K562 (cell line): ENCODE measurements around the gene TMEM87A. TPM values are rescaled to one million over a fixed set of nuclear protein-coding genes. Genes with fewer than 3 reads are reported as not detected.

Source experiments
- CHAMP1 ChIP-seq: fragments of 450-650 bp; IDR thresholded peaks from 2 replicates; pipeline ENCODE4 v1.6.1; 2016; ENCODE audit warnings: mild to moderate bottlenecking
- ETV6 ChIP-seq, 3 experiments: fragments of 150-350 bp in 1 of 3; sonication (generic) in 1 of 3; formaldehyde crosslinking in 1 of 3; IDR thresholded peaks; 2 replicates each; pipeline versions ENCODE4 v1.6.1 to v1.8.0; 2014 to 2022; ENCODE audit warnings: borderline replicate concordance in 2 of 3, low read depth in 2 of 3, antibody characterized with exemption in 1 of 3, low read length in 1 of 3, mild to moderate bottlenecking in 1 of 3, missing genetic modification reagents in 1 of 3
- FOXK1 ChIP-seq: sonication (generic); formaldehyde crosslinking; IDR thresholded peaks from 2 replicates; pipeline ENCODE4 v1.8.0; 2022; ENCODE audit warnings: missing genetic modification reagents, mild to moderate bottlenecking, borderline replicate concordance
- FOXP1 ChIP-seq: sonication (generic); formaldehyde crosslinking; IDR thresholded peaks from 2 replicates; pipeline ENCODE4 v1.8.0; 2022; ENCODE audit warnings: mild to moderate bottlenecking, missing genetic modification reagents
- GABPA ChIP-seq: fragments of 200-800 bp; sonication (Bioruptor generic); conservative IDR thresholded peaks from 2 replicates; pipeline ENCODE4 v1.6.1; 2016; ENCODE audit warnings: low read depth, missing genetic modification characterization, missing compliant biosample characterization
- GABPB1 ChIP-seq: sonication (generic); formaldehyde crosslinking; IDR thresholded peaks from 2 replicates; pipeline ENCODE4 v1.8.0; 2022; ENCODE audit warnings: mild to moderate bottlenecking, missing genetic modification reagents
- GTF3C2 ChIP-seq: IDR thresholded peaks from 3 replicates; pipeline ENCODE4 v1.6.1; 2011; ENCODE audit warnings: borderline replicate concordance, mild to moderate bottlenecking, moderate library complexity; ENCODE audit not compliant: insufficient read length; ENCODE audit errors: extremely low read depth
- IRF1 ChIP-seq: sonication (generic); formaldehyde crosslinking; IDR thresholded peaks from 2 replicates; pipeline ENCODE4 v1.8.0; 2022; ENCODE audit warnings: missing genetic modification reagents, mild to moderate bottlenecking, borderline replicate concordance
- MCM5 ChIP-seq: fragments of 450-650 bp; IDR thresholded peaks from 2 replicates; pipeline ENCODE4 v1.6.1; 2016; ENCODE audit warnings: low read depth
- MYNN ChIP-seq, 2 experiments: sonication (generic); formaldehyde crosslinking in 1 of 2; IDR thresholded peaks; 2 replicates each; pipeline versions ENCODE4 v1.5.0 to v1.6.1; 2016 to 2020; ENCODE audit warnings: antibody characterized with exemption in 1 of 2, missing genetic modification reagents in 1 of 2
- NR1H2 ChIP-seq: sonication (generic); formaldehyde crosslinking; IDR thresholded peaks from 2 replicates; pipeline ENCODE4 v1.4.0; 2020; ENCODE audit warnings: mild to moderate bottlenecking, missing genetic modification reagents
- POLR3G ChIP-seq: IDR thresholded peaks from 2 replicates; pipeline ENCODE4 v1.6.1; 2011; ENCODE audit not compliant: insufficient read length, insufficient replicate concordance; ENCODE audit errors: extremely low read depth
- RBM25 ChIP-seq: fragments of 200-400 bp; formaldehyde crosslinking; IDR thresholded peaks from 2 replicates; pipeline ENCODE4 v1.6.1; 2018; ENCODE audit warnings: low read length, low read depth, moderate library complexity; ENCODE audit not compliant: severe bottlenecking
- SOX6 ChIP-seq: fragments of 450-650 bp; IDR thresholded peaks from 2 replicates; pipeline ENCODE4 v1.6.1; 2014; ENCODE audit warnings: mild to moderate bottlenecking
- SRF ChIP-seq, 2 experiments: fragments of 250-450, 450-650 bp in 1 of 2; sonication (Bioruptor Pico) in 1 of 2; sonication (generic) in 1 of 2; formaldehyde crosslinking; IDR thresholded peaks; 2 replicates each; pipeline versions ENCODE4 v1.5.0 to v1.5.1; 2020 to 2022; ENCODE audit warnings: mild to moderate bottlenecking in 1 of 2, missing genetic modification reagents in 1 of 2
- ZNF121 ChIP-seq: sonication (generic); formaldehyde crosslinking; conservative IDR thresholded peaks from 2 replicates; pipeline ENCODE4 v1.8.0; 2022; ENCODE audit warnings: missing genetic modification reagents
- ZNF212 ChIP-seq: fragments of 450-650 bp; formaldehyde crosslinking; IDR thresholded peaks from 2 replicates; pipeline ENCODE4 v1.4.0; 2020; ENCODE audit warnings: mild to moderate bottlenecking
- ZNF263 ChIP-seq: sonication (generic); formaldehyde crosslinking; IDR thresholded peaks from 2 replicates; pipeline ENCODE4 v1.8.0; 2022; ENCODE audit warnings: mild to moderate bottlenecking, missing genetic modification reagents, borderline replicate concordance
- polyA plus RNA-seq, 8 experiments: library from polyadenylated mRNA; depleted of rRNA in 4 of 8; stranded (reverse) in 5 of 8; unstranded in 3 of 8; fragments of >200 nt; fragmentation: Nextera tagmentation in 2 of 8; fragmentation: Illumina TruSeq in 1 of 8; extraction: Ambion mirVana in 2 of 8; extraction: Trizol in 1 of 8; gene quantifications; 2 replicates each; pipeline versions ENCODE4 v1.2.1 to v1.2.3, GENCODE V29; 2011 to 2014; ENCODE audit warnings: inconsistent platforms in 1 of 8, missing spikeins in 1 of 8
- total RNA-seq, 7 experiments: library from RNA; depleted of rRNA in 6 of 7; stranded (reverse); fragments of >200 nt in 6 of 7; fragmentation: Illumina TruSeq in 2 of 7; extraction: Trizol in 2 of 7; gene quantifications; 2 replicates each; pipeline versions ENCODE4 v1.2.1 to v1.2.3, GENCODE V29; 2011 to 2021; ENCODE audit warnings: low replicate concordance in 1 of 7

The TMEM87A gene
- total and polyA plus RNA-seq, 9 of the 15 experiments (the other 6 are each of a cell fraction or from before 2014, with no cell fraction given), result 16.6 to 43.3 (median 29.6) TPM

- TF ChIP-seq CHAMP1 (0 out of 2 replicates have a peak, but pooled peaks have one; percentile 29), SRF (CRISPR knock-in tag; IDR thresholded peaks at IDR 0.05) (peak in 1 of 2 experiments; percentile 87; a peak in 1 of 4 replicates), GABPA (tag) (peak; percentile 96), ZNF121 (CRISPR knock-in tag) (no peak), MYNN (IDR thresholded peaks at IDR 0.05) (0 out of 2 replicates have a peak, but pooled peaks have one; percentile 22), MYNN (CRISPR knock-in tag; IDR thresholded peaks at IDR 0.05) (no peak), GTF3C2 (no peak), SOX6 (peak; percentile 60; the same call in 1 of the 2 replicates), GABPB1 (CRISPR knock-in tag) (peak; percentile 91), FOXK1 (peak; percentile 58; the same call in 1 of the 2 replicates), POLR3G (no peak), ZNF263 (no peak; the same call in 1 of the 2 replicates), RBM25 (peak; percentile 33), ETV6 (IDR thresholded peaks at IDR 0.05; ENCODE audit: borderline replicate concordance in 1 of 2, low read depth in 2 of 2, low read length in 1 of 2) (0 out of 4 replicates have a peak, but pooled peaks of 1 of the 2 experiments have one; percentile 16), ETV6 (CRISPR knock-in tag; IDR thresholded peaks at IDR 0.05; ENCODE audit: borderline replicate concordance) (no peak), FOXP1 (CRISPR knock-in tag) (no peak), MCM5 (no peak), ZNF212 (CRISPR knock-in tag) (0 out of 2 replicates have a peak, but pooled peaks have one; percentile 18), NR1H2 (CRISPR knock-in tag) (no peak), IRF1 (CRISPR knock-in tag) (no peak)
Observed at GRCh38 chr15:42272939-42273899, at the start of gene TMEM87A, which contains the start of gene GANC (continued).
